HL-60 (cell line): Measurements from ENCODE around the gene COPE.
A peak's percentile ranks its signal among the peaks of the same experiment; 100 is the strongest.

Source experiments
- DNase-seq, 2 experiments: peaks; one replicate each; pipeline ENCODE4 v3.0.0-alpha.2; 2010 to 2020; ENCODE audit warnings: low read depth in 1 of 2, low spot score in 1 of 2
- H3K27ac ChIP-seq: fragments of 250-450 bp; sonication (Bioruptor Pico); replicated peaks from 2 replicates; pipeline ENCODE4 v1.5.1; 2020; ENCODE audit warnings: mild to moderate bottlenecking, moderate library complexity
- H3K27me3 ChIP-seq: fragments of 250-450 bp; sonication (Bioruptor Pico); 2 replicates; pipeline ENCODE4 v1.5.1; 2021; ENCODE audit warnings: mild to moderate bottlenecking, moderate library complexity; ENCODE audit not compliant: insufficient read depth, poor library complexity, severe bottlenecking
- H3K4me3 ChIP-seq: replicated peaks from 2 replicates; pipeline ENCODE4 v1.5.1; 2011; ENCODE audit warnings: mild to moderate bottlenecking, control low read depth, low read length; ENCODE audit not compliant: insufficient read depth
- CTCF ChIP-seq: IDR thresholded peaks from one replicate; pipeline ENCODE4 v1.5.1; 2011; ENCODE audit warnings: low read length, control low read depth, inconsistent platforms; ENCODE audit not compliant: insufficient read depth
- GABPA ChIP-seq: IDR thresholded peaks from 2 replicates; pipeline ENCODE4 v1.6.1; 2012; ENCODE audit warnings: low read depth
- POLR2AphosphoS5 ChIP-seq: IDR thresholded peaks from 2 replicates; pipeline ENCODE4 v1.6.1; 2012; ENCODE audit warnings: low read depth
- REST ChIP-seq: IDR thresholded peaks from 2 replicates; pipeline ENCODE4 v1.6.1; 2012; ENCODE audit warnings: low read depth; ENCODE audit not compliant: insufficient replicate concordance
- SPI1 ChIP-seq: IDR thresholded peaks from 2 replicates; pipeline ENCODE4 v1.6.1; 2012; ENCODE audit warnings: low read depth, mild to moderate bottlenecking, borderline replicate concordance

The COPE gene

GRCh38 chr19:18879579-18880373 is 39.4 kb downstream of the COPE start:
- Histone ChIP-seq H3K27ac (no peak overlapping the region), H3K4me3 (no peak overlapping the region), H3K27me3 (no peaks in the 10 kb centered on the region)
- DNase-seq = peak in 1 of 2 experiments; percentile 34
- TF ChIP-seq POLR2AphosphoS5 = no peak
- TF ChIP-seq CTCF = no peak
- TF ChIP-seq SPI1 = no peak
- TF ChIP-seq REST = no peak
- TF ChIP-seq GABPA = no peak

DNA sequence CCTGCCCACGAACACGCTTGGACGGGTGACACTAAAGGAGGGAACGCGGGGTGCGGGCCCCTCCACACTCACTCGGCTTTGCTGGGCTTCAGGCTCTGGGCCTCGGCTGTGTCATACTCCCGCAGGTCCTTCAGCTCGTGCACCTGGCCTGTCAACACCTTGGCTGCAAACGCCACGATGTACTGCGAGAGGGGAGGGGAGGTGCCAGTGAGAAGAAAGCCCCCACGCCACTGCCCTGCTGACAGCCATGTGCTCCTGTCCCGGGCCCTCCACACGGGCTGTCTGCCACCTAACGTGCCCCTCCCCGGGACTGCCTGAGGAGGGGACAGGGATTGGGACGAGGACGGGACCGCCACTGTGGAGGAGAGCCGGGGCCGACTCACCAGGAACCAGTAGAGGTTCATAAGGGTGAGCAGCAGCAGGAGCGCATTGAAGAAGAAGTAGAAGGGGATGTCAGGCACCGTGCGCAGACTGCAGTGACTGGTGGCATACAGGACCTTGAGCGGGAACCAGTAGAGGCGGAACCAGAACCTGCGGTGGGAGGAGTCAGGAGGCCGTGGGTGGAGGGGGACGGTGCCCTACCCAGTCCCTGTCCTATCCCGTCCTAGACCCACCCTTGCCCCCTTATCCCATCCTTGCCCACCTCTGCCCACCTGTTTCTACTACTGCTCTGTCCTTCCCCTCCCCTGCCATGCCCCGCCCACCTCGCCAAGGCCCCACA is 40.2 kb downstream of the COPE start:
- Histone ChIP-seq H3K4me3 (no peak overlapping the region), H3K27me3 (no peaks in the 10 kb centered on the region), H3K27ac (no peak overlapping the region)
- TF ChIP-seq POLR2AphosphoS5 = no peak
- no peak for DNase-seq

DNA sequence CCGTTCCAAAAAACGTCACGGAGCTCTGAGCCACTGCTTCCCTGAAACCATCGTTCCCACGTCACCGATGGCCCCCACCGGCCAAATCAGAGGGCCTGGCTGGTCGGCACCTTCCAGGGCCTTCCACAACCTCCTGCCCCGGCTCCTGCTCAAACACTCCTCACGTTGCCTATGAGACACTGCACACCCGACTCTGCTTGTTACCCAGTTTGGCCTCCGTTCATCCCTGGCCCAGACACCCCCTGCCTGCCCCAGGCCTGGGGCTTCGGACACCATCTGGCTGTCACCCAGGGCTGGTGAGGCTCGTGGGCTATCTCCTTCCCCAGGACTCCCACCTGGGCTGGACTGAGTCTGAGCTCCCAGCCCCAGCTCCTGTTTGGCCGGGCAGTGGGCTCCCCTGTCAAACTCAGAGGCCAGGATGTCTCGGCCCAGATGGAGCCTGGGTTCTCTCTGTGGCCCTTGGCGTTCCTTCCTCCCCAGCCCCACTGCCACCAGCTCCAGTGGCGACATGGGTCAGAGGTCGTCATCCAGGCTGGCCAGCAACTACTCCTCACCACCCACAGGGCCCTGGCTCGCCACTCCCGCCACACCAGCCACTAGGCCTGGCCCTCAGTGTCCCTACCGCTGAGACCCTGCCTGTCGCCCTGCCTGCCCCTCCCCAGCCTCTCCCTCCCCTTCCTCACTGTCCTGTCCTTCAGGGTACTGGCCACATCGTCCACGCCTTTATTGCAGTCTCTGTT is 41.0 kb downstream of the COPE start:
- TF ChIP-seq REST = no peak
- no peak for TF ChIP-seq POLR2AphosphoS5
- TF ChIP-seq SPI1 = no peak
- no peak for TF ChIP-seq GABPA
- no peak for TF ChIP-seq CTCF
- no peak overlapping the region for H3K4me3 ChIP-seq
- no peak overlapping the region for H3K27ac ChIP-seq
- H3K27me3 ChIP-seq = no peaks in the 10 kb centered on the region
- DNase-seq = no peak

GRCh38 chr19:18876865-18877264 is 42.3 kb downstream of the COPE start:
- TF ChIP-seq GABPA (no peak), POLR2AphosphoS5 (no peak), SPI1 (no peak), CTCF (no peak), REST (no peak)
- H3K4me3 ChIP-seq = no peak overlapping the region
- DNase-seq = no peak
- no peak overlapping the region for H3K27ac ChIP-seq
- H3K27me3 ChIP-seq = no peaks in the 10 kb centered on the region
